Measurements from ENCODE around the gene PGP. TPM values are rescaled to one million over a fixed set of nuclear protein-coding genes. Genes with fewer than 3 reads are reported as not detected.

PGP gene
- total RNA-seq, 1 experiment from 2014 or later, result 32.6 TPM

- POLR2A ChIA-PET, result no interaction called here
These were observed 18.6 kb upstream of the PGP start for GRCh38 chr16:2233046-2233775.

More at GRCh38 chr16:2233046-2233775, 18.6 kb upstream of the PGP start:
- H3K9me3 ChIP-seq (ENCODE audit: control insufficient read depth in 1 of 2, insufficient read depth in 1 of 2, low read depth in 1 of 2, low read length in 2 of 2), result no peaks in the 10 kb centered on the region
- H3K27ac ChIP-seq (ENCODE audit: low read depth, low read length), result no peak overlapping the region; the same call in 1 of the 2 replicates
- H3K79me2 ChIP-seq (ENCODE audit: insufficient read depth, low read length), result peaks cover 18% of the 10 kb centered on the region; the same call in 1 of the 2 replicates
- H4K20me1 ChIP-seq (ENCODE audit: insufficient read depth), result no peaks in the 10 kb centered on the region
- ChIA-PET CTCF (no interaction called here), RAD21 (ENCODE audit: low non-redundant PET in 1 of 2, low total read pairs in 2 of 2, uncharacterized antibody in 2 of 2, unreplicated experiment in 2 of 2) (no interaction called here)
- H3K9ac ChIP-seq (ENCODE audit: low read length), result no peak overlapping the region
- H3K27me3 ChIP-seq (ENCODE audit: insufficient read depth, low read length), result no peaks in the 10 kb centered on the region
- no peak overlapping the region for H3K4me3 ChIP-seq (replicated peaks in 1 of 2; ENCODE audit: low read depth in 1 of 2, low read length in 2 of 2)
- peaks cover 0 to 8% of the 10 kb centered on the region in 2 experiments; a peak in 2 of 4 replicates for H3K4me1 ChIP-seq (ENCODE audit: control insufficient read depth in 1 of 2, insufficient read depth in 2 of 2, low read length in 2 of 2)
- DNase-seq (ENCODE audit: low read depth, low spot score) (no peak), ATAC-seq (no peak)
- H3K9me2 ChIP-seq (ENCODE audit: insufficient read depth), result no peaks in the 10 kb centered on the region
- peaks cover 9 to 19% of the 10 kb centered on the region in 2 experiments; a peak in 3 of 4 replicates for H3K36me3 ChIP-seq (ENCODE audit: control insufficient read depth in 1 of 2, insufficient read depth in 2 of 2, low read length in 2 of 2)
- intact Hi-C loops (cut with micrococcal nuclease), result no loop called here
- no TSS peak for BruUV-seq (replicated peaks)
- H2AFZ ChIP-seq (ENCODE audit: low read depth, low read length, poor library complexity, severe bottlenecking), result no peak overlapping the region
- no peak for TF ChIP-seq EGR1 (IDR thresholded peaks at IDR 0.05; ENCODE audit: low read depth)
- no peak for TF ChIP-seq ATF3 (IDR thresholded peaks at IDR 0.05)
- no peak for TF ChIP-seq CTCF (IDR thresholded peaks at IDR 0.05 in 2 of 3, conservative IDR thresholded peaks at IDR 0.05 in 1 of 3; ENCODE audit: borderline replicate concordance in 1 of 3, insufficient read depth in 1 of 3, low read depth in 2 of 3, low read length in 2 of 3)
- TF ChIP-seq EZH2phosphoT487 (IDR thresholded peaks at IDR 0.05; ENCODE audit: borderline replicate concordance), result no peak
- TF ChIP-seq ZNF274 (IDR thresholded peaks at IDR 0.05; ENCODE audit: low read depth, low read length), result no peak
- H3K4me2 ChIP-seq (ENCODE audit: low read length), result no peak overlapping the region
